ENCODE results near the gene SCCPDH. TPM values are rescaled to one million over a fixed set of nuclear protein-coding genes. Genes with fewer than 3 reads are reported as not detected.

Gene SCCPDH
- total and polyA plus RNA-seq, 2 donors (not counting 3 experiments of a cell fraction or from before 2014, with no cell fraction given): 24.4 to 37.5 TPM

DNA sequence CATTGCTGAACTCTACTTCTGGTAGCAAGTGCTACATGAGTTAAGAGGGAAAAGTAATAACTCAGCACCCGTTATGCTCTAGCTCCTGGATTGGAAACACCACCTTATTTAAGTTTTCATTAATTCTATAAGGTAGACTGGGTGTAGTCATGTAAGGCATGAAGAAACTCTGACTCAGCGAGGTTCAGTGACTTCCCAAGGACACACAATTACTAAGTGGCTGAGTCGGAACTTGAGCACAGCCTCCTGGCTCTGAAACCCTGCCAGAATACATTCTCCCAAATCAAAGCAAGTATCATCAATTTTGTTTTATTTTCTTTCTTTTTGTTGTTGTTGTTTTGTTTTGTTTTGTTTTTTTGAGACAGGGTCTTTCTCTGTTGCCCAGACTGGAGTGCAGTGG lies 29.1 kb upstream of the SCCPDH start:
- H3K4me2 ChIP-seq (ENCODE audit: insufficient read depth, low read length): no peak overlapping the region
- no peak overlapping the region for H3K9ac ChIP-seq (replicated peaks; ENCODE audit: extremely low read depth, insufficient read depth, low read length)
- no peaks in the 10 kb centered on the region for H4K20me1 ChIP-seq (replicated peaks; ENCODE audit: control insufficient read depth, extremely low read depth, insufficient read depth, low read length)
- no peak overlapping the region for H3K27ac ChIP-seq (ENCODE audit: insufficient read depth, low read depth, low read length)
- DNase-seq (ENCODE audit: low read depth, low spot score) (no peak), FAIRE-seq (no peak)
- intact Hi-C loops (cut with micrococcal nuclease): loop anchor here (5.0 kb wide), 2 partner anchors 678 to 1543 kb away; partner anchors contain the start of gene KIF26B
- H3K27me3 ChIP-seq (ENCODE audit: control insufficient read depth in 2 of 2, insufficient read depth in 2 of 2, low read length in 2 of 2): no peaks in the 10 kb centered on the region
- H2AFZ ChIP-seq (ENCODE audit: low read depth, low read length): no peak overlapping the region
- dilution Hi-C loops (cut with MboI; ENCODE audit: extremely low pct_ligation_motif_present, low sequenced_read_pairs): no loop called here
- no peak overlapping the region for H3K4me3 ChIP-seq (replicated peaks in 1 of 3; ENCODE audit: insufficient read depth in 1 of 3, low read depth in 1 of 3, low read length in 3 of 3)
- no peaks in the 10 kb centered on the region for H3K9me3 ChIP-seq (replicated peaks; ENCODE audit: control insufficient read depth, insufficient read depth, low read length)
- no peaks in the 10 kb centered on the region for H3K9me1 ChIP-seq (replicated peaks; ENCODE audit: control insufficient read depth, extremely low read depth, insufficient read depth, low read length)
- no peaks in the 10 kb centered on the region for H3K36me3 ChIP-seq (ENCODE audit: control insufficient read depth in 2 of 2, extremely low read depth in 1 of 2, insufficient read depth in 2 of 2, low read length in 2 of 2)
- TF ChIP-seq POLR2A (IDR thresholded peaks at IDR 0.05; ENCODE audit: low read depth, low read length) (no peak), GATA2 (IDR thresholded peaks at IDR 0.05; ENCODE audit: insufficient read depth, insufficient read length, low read depth, low read length) (no peak), POLR2AphosphoS5 (IDR thresholded peaks at IDR 0.05; ENCODE audit: insufficient read depth, low read depth, low read length) (no peak), FOS (IDR thresholded peaks at IDR 0.05; ENCODE audit: borderline replicate concordance, insufficient read depth, low read length) (no peak), EZH2 (IDR thresholded peaks at IDR 0.05; ENCODE audit: borderline replicate concordance, low read depth, low read length, severe bottlenecking) (no peak), MYC (IDR thresholded peaks at IDR 0.05; ENCODE audit: low read depth, low read length) (no peak), JUN (IDR thresholded peaks at IDR 0.05; ENCODE audit: borderline replicate concordance, insufficient read depth, insufficient read length, low read depth) (no peak)
- TF ChIP-seq, protein P1, sequence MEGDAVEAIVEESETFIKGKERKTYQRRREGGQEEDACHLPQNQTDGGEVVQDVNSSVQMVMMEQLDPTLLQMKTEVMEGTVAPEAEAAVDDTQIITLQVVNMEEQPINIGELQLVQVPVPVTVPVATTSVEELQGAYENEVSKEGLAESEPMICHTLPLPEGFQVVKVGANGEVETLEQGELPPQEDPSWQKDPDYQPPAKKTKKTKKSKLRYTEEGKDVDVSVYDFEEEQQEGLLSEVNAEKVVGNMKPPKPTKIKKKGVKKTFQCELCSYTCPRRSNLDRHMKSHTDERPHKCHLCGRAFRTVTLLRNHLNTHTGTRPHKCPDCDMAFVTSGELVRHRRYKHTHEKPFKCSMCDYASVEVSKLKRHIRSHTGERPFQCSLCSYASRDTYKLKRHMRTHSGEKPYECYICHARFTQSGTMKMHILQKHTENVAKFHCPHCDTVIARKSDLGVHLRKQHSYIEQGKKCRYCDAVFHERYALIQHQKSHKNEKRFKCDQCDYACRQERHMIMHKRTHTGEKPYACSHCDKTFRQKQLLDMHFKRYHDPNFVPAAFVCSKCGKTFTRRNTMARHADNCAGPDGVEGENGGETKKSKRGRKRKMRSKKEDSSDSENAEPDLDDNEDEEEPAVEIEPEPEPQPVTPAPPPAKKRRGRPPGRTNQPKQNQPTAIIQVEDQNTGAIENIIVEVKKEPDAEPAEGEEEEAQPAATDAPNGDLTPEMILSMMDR (IDR thresholded peaks at IDR 0.05; ENCODE audit: extremely low read depth in 1 of 2, insufficient read depth in 1 of 2, low read depth in 1 of 2, low read length in 2 of 2): no peak
- TF ChIP-seq, protein P2, sequence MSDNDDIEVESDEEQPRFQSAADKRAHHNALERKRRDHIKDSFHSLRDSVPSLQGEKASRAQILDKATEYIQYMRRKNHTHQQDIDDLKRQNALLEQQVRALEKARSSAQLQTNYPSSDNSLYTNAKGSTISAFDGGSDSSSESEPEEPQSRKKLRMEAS (IDR thresholded peaks at IDR 0.05; ENCODE audit: insufficient read depth, insufficient read length): no peak
- ChIA-PET POLR2A (no interaction called here), CTCF (no interaction called here)
- H3K4me1 ChIP-seq (ENCODE audit: control insufficient read depth, extremely low read depth, insufficient read depth, low read length): peaks cover 5% of the 10 kb centered on the region
- BruUV-seq (replicated peaks): no TSS peak
- no peaks in the 10 kb centered on the region for H3K79me2 ChIP-seq (ENCODE audit: control insufficient read depth, insufficient read depth, low read length)
